ENCODE data around the gene DDAH1.

GRCh38 chr1:85481688-85482087, 16.7 kb upstream of the DDAH1 start:
- no peak for TF ChIP-seq CHD1 (IDR thresholded peaks at IDR 0.05; ENCODE audit: low read depth, low read length)
- no peak for TF ChIP-seq CTCF (conservative IDR thresholded peaks at IDR 0.05; ENCODE audit: low read depth, low read length)
- no peak for TF ChIP-seq ELK1 (IDR thresholded peaks at IDR 0.05; ENCODE audit: borderline replicate concordance, low read depth, low read length)
- no peak for TF ChIP-seq POLR2A (IDR thresholded peaks at IDR 0.05; ENCODE audit: low read depth, low read length)
- TF ChIP-seq BHLHE40 (IDR thresholded peaks at IDR 0.05; ENCODE audit: low read depth, low read length): no peak
- no peak for TF ChIP-seq RAD21 (IDR thresholded peaks at IDR 0.05; ENCODE audit: low read length)
- no peak for TF ChIP-seq CEBPB (IDR thresholded peaks at IDR 0.05; ENCODE audit: low read depth, low read length)
- no peak for TF ChIP-seq SMC3 (IDR thresholded peaks at IDR 0.05; ENCODE audit: low read depth, low read length)
- no peak for TF ChIP-seq FOS (IDR thresholded peaks at IDR 0.05; ENCODE audit: low read depth, low read length)
- TF ChIP-seq MAFK (IDR thresholded peaks at IDR 0.05; ENCODE audit: low read depth, low read length): no peak
- TF ChIP-seq MXI1 (IDR thresholded peaks at IDR 0.05; ENCODE audit: borderline replicate concordance, low read depth, low read length): no peak
- no peak for TF ChIP-seq MAZ (IDR thresholded peaks at IDR 0.05; ENCODE audit: borderline replicate concordance, low read depth, low read length)
- TF ChIP-seq USF2 (IDR thresholded peaks at IDR 0.05; ENCODE audit: low read depth, low read length): no peak
